PFSK-1 (cell line): ENCODE data around the gene LRRIQ3.

Experiments used
- FOXP2 ChIP-seq: optimal IDR thresholded peaks from 2 replicates; pipeline ENCODE3; 2011; ENCODE audit warnings: borderline replicate concordance, control low read depth, inconsistent platforms; ENCODE audit not compliant: insufficient read depth; ENCODE audit errors: extremely low read length, extremely low read depth
- POLR2AphosphoS5 ChIP-seq: IDR thresholded peaks from 2 replicates; pipeline ENCODE4 v1.6.1; 2012; ENCODE audit warnings: low read depth, mild to moderate bottlenecking, control low read depth, low read length, moderate library complexity
- SIN3A ChIP-seq: IDR thresholded peaks from 2 replicates; pipeline ENCODE4 v1.6.1; 2012; ENCODE audit warnings: mild to moderate bottlenecking, low read length, moderate library complexity, borderline replicate concordance; ENCODE audit not compliant: insufficient read depth
- TAF1 ChIP-seq: IDR thresholded peaks from 2 replicates; pipeline ENCODE4 v1.6.1; 2012; ENCODE audit warnings: low read length, control low read depth, borderline replicate concordance; ENCODE audit not compliant: insufficient read depth
- TF ChIP-seq, protein P1 (sequence below), 2 experiments: IDR thresholded peaks; 2 replicates each; pipeline versions ENCODE4 v1.6.1 to v1.8.0; 2011 to 2012; ENCODE audit warnings: low read depth in 2 of 2, low read length in 2 of 2, control low read depth in 1 of 2, inconsistent platforms in 1 of 2, mild to moderate bottlenecking in 1 of 2, moderate library complexity in 1 of 2; ENCODE audit not compliant: insufficient read depth in 1 of 2

LRRIQ3 gene

DNA sequence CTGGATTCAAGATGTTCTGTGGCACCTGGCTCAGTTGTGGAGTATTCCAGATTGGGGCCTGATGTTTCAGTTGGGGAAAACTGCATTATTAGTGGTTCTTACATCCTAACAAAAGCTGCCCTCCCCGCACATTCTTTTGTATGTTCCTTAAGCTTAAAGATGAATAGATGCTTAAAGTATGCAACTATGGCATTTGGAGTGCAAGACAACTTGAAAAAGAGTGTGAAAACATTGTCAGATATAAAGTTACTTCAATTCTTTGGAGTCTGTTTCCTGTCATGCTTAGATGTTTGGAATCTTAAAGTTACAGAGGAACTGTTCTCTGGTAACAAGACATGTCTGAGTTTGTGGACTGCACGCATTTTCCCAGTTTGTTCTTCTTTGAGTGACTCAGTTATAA, 7.3 kb upstream of the LRRIQ3 start:
- TF ChIP-seq POLR2AphosphoS5: no peak
- TF ChIP-seq, protein P1, sequence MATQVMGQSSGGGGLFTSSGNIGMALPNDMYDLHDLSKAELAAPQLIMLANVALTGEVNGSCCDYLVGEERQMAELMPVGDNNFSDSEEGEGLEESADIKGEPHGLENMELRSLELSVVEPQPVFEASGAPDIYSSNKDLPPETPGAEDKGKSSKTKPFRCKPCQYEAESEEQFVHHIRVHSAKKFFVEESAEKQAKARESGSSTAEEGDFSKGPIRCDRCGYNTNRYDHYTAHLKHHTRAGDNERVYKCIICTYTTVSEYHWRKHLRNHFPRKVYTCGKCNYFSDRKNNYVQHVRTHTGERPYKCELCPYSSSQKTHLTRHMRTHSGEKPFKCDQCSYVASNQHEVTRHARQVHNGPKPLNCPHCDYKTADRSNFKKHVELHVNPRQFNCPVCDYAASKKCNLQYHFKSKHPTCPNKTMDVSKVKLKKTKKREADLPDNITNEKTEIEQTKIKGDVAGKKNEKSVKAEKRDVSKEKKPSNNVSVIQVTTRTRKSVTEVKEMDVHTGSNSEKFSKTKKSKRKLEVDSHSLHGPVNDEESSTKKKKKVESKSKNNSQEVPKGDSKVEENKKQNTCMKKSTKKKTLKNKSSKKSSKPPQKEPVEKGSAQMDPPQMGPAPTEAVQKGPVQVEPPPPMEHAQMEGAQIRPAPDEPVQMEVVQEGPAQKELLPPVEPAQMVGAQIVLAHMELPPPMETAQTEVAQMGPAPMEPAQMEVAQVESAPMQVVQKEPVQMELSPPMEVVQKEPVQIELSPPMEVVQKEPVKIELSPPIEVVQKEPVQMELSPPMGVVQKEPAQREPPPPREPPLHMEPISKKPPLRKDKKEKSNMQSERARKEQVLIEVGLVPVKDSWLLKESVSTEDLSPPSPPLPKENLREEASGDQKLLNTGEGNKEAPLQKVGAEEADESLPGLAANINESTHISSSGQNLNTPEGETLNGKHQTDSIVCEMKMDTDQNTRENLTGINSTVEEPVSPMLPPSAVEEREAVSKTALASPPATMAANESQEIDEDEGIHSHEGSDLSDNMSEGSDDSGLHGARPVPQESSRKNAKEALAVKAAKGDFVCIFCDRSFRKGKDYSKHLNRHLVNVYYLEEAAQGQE (IDR thresholded peaks at IDR 0.05; ENCODE audit: insufficient read depth in 1 of 2, low read depth in 2 of 2, low read length in 2 of 2): no peak
- TF ChIP-seq FOXP2: no peak
- no peak for TF ChIP-seq TAF1
- TF ChIP-seq SIN3A: no peak

DNA sequence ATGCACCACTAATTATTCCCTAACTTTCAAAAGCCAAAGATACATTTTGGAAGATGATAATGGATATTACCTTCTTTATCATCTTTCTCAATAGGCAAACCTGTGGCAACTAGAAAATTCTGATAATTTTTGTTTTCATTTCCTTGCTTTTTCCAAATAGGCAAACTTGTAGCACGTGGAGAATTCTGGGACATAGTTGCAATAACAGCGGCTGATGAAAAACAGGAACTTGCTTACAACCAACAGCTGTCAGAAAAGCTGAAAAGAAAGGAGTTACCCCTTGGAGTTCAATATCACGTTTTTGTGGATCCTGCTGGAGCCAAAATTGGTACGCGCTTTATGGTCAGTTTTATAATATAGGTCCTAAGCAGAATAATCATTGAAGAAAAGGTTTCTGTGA, 1.5 kb upstream of the LRRIQ3 start:
- TF ChIP-seq FOXP2 (no peak), SIN3A (no peak), POLR2AphosphoS5 (no peak), TAF1 (no peak)
- TF ChIP-seq, protein P1 (IDR thresholded peaks at IDR 0.05; ENCODE audit: insufficient read depth in 1 of 2, low read depth in 2 of 2, low read length in 2 of 2): no peak

DNA sequence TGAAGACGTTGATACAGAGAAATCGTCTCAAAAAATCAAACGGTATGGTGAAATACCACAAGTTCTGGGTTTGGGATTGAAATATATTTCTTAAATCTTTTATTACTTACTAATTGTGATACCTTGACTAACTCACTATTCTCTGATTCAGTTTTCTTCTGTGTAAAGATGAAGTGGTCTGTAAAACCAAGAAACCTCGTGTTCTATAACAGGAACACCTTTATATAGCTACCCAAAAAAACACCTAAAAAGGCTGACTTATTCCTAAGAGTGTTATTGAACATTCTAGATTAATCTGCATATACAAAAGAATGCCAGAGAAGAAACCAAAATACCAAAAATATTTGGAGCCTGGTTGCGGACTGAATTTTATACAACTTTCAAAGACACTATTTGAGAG, 721 bp downstream of the LRRIQ3 start:
- TF ChIP-seq SIN3A: no peak
- TF ChIP-seq TAF1: no peak
- TF ChIP-seq POLR2AphosphoS5: no peak
- TF ChIP-seq, protein P1 (IDR thresholded peaks at IDR 0.05; ENCODE audit: insufficient read depth in 1 of 2, low read depth in 2 of 2, low read length in 2 of 2): no peak
- TF ChIP-seq FOXP2: no peak

DNA sequence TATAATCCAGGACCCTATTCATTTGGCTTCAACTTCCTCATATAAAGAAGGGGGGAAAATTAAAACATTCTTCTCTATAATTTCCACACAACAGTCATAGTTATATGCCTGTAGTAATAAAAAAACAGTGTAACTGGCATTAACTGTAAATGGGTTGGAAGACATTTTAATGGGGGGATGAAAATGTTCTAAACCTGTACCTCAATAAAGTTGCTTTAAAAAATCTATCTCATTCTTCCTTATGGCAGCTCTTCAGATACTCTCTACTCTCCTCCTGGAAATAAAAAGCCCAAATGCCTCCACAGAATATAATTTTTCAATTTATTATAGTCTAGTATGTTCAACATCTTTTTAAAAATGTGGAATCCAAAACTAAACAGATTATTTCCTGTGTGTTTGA, 2.6 kb downstream of the LRRIQ3 start:
- TF ChIP-seq, protein P1 (IDR thresholded peaks at IDR 0.05; ENCODE audit: insufficient read depth in 1 of 2, low read depth in 2 of 2, low read length in 2 of 2): no peak
- TF ChIP-seq FOXP2 (no peak), TAF1 (no peak), SIN3A (no peak), POLR2AphosphoS5 (no peak)

DNA sequence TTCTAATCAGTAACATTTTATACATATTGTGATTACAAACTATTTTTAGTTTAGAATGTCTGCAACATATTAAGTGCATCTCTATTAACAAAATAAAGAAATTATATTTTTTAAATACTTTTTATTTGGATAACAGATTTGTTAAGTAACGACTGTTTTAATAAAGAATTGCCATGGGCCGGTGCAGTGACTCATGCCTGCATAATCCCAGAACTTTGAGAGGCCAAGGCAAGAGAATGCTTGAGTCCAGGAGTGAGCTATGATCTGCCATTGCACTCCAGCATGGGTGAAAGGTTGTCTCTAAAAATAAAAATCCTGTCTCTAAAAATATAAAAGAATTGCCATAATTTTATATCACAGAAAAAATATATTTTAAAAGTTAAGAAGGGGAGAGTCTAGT, 4.1 kb downstream of the LRRIQ3 start:
- TF ChIP-seq POLR2AphosphoS5 (no peak), FOXP2 (no peak), SIN3A (no peak), TAF1 (no peak)
- TF ChIP-seq, protein P1 (IDR thresholded peaks at IDR 0.05; ENCODE audit: insufficient read depth in 1 of 2, low read depth in 2 of 2, low read length in 2 of 2): no peak
